A673 (cell line): ENCODE data around the gene SPACA4. TPM values are rescaled to one million over a fixed set of nuclear protein-coding genes. Genes with fewer than 3 reads are reported as not detected.

Experiments
- BruUV-seq: library from RNA; stranded (reverse); fragments of 400-500 nt; replicated peaks from 2 replicates; lab custom pipeline; 2021; lab: Mats Ljungman, UMichigan
- CTCF ChIA-PET: fragments of 300-600 bp; sonication (Branson Sonifier 250); formaldehyde crosslinking; loops from one replicate; lab custom pipeline; 2022; ENCODE audit warnings: antibody characterized with exemption; lab: Charles Lee
- POLR2A ChIA-PET: fragments of 300-600 bp; sonication (Branson Sonifier 250); formaldehyde crosslinking; loops from one replicate; lab custom pipeline; 2022; ENCODE audit warnings: antibody characterized with exemption; ENCODE audit not compliant: low non-redundant PET; lab: Charles Lee
- DNase-seq: peaks from one replicate; pipeline ENCODE4 v3.0.0-alpha.2; 2015; ENCODE audit warnings: low spot score
- H3K27ac ChIP-seq: fragments of 200-600 bp; sonication (generic); 2 replicates; pipeline ENCODE4 v1.5.1; 2016; ENCODE audit warnings: mixed run types, low read depth, mild to moderate bottlenecking, mixed read lengths, antibody characterized with exemption, low read length; ENCODE audit not compliant: poor library complexity, severe bottlenecking
- H3K27me3 ChIP-seq: fragments of 200-600 bp; sonication (generic); replicated peaks from 2 replicates; pipeline ENCODE4 v1.6.1; 2017; ENCODE audit warnings: mixed run types, low read depth, mild to moderate bottlenecking, mixed read lengths, antibody characterized with exemption, low read length; ENCODE audit not compliant: insufficient read depth, poor library complexity
- H3K36me3 ChIP-seq: fragments of 200-600 bp; sonication (generic); 2 replicates; pipeline ENCODE4 v1.6.1; 2016; ENCODE audit warnings: mixed run types, mild to moderate bottlenecking, mixed read lengths, antibody characterized with exemption, low read length; ENCODE audit not compliant: insufficient read depth, poor library complexity, severe bottlenecking
- H3K4me1 ChIP-seq: fragments of 200-600 bp; sonication (generic); 2 replicates; pipeline ENCODE4 v1.6.1; 2017; ENCODE audit warnings: mixed run types, mild to moderate bottlenecking, mixed read lengths, antibody characterized with exemption, low read length; ENCODE audit not compliant: insufficient read depth, poor library complexity, severe bottlenecking
- H3K4me3 ChIP-seq: fragments of 200-600 bp; sonication (generic); 2 replicates; pipeline ENCODE4 v1.5.1; 2016; ENCODE audit warnings: low read depth, mixed run types, mild to moderate bottlenecking, mixed read lengths, low read length; ENCODE audit not compliant: poor library complexity, severe bottlenecking
- H3K9me3 ChIP-seq: fragments of 200-600 bp; sonication (generic); 2 replicates; pipeline ENCODE4 v1.6.1; 2016; ENCODE audit warnings: mixed run types, low read depth, mild to moderate bottlenecking, mixed read lengths, antibody characterized with exemption, low read length; ENCODE audit not compliant: poor library complexity, severe bottlenecking
- EZH2 ChIP-seq: fragments of 200-600 bp; sonication (generic); IDR thresholded peaks from 2 replicates; pipeline ENCODE4 v1.6.1; 2017; ENCODE audit warnings: borderline replicate concordance, low read depth, mild to moderate bottlenecking, mixed read lengths, antibody characterized with exemption, low read length; ENCODE audit not compliant: poor library complexity, severe bottlenecking
- intact Hi-C: fragments of 100-400 bp; cut with micrococcal nuclease; formaldehyde crosslinking; loops from one replicate; pipeline ENCODE4 v1.10.0; 2022; ENCODE audit not compliant: unreplicated experiment
- total RNA-seq: library from RNA; stranded (reverse); gene quantifications from 2 replicates; pipeline ENCODE4 v1.2.3, GENCODE V29; 2021
- TF ChIP-seq, protein P1 (sequence below): fragments of 300-800, 200-600 bp; sonication (generic); conservative IDR thresholded peaks from 2 replicates; pipeline ENCODE4 v1.5.1; 2017; ENCODE audit warnings: low read depth, mild to moderate bottlenecking, antibody characterized with exemption, low read length, moderate library complexity, mixed read lengths

The SPACA4 gene
- total RNA-seq, 1 experiment from 2014 or later, result not detected

GRCh38 chr19:48560095-48560530 lies 46.4 kb upstream of the SPACA4 start:
- no peak for DNase-seq
- H3K4me1 ChIP-seq, result no peaks in the 10 kb centered on the region
- H3K9me3 ChIP-seq, result no peaks in the 10 kb centered on the region
- no peaks in the 10 kb centered on the region for H3K27me3 ChIP-seq
- no peak overlapping the region for H3K27ac ChIP-seq
- H3K36me3 ChIP-seq, result no peaks in the 10 kb centered on the region
- intact Hi-C loops, result no loop called here
- TF ChIP-seq EZH2, result no peak
- TF ChIP-seq, protein P1, sequence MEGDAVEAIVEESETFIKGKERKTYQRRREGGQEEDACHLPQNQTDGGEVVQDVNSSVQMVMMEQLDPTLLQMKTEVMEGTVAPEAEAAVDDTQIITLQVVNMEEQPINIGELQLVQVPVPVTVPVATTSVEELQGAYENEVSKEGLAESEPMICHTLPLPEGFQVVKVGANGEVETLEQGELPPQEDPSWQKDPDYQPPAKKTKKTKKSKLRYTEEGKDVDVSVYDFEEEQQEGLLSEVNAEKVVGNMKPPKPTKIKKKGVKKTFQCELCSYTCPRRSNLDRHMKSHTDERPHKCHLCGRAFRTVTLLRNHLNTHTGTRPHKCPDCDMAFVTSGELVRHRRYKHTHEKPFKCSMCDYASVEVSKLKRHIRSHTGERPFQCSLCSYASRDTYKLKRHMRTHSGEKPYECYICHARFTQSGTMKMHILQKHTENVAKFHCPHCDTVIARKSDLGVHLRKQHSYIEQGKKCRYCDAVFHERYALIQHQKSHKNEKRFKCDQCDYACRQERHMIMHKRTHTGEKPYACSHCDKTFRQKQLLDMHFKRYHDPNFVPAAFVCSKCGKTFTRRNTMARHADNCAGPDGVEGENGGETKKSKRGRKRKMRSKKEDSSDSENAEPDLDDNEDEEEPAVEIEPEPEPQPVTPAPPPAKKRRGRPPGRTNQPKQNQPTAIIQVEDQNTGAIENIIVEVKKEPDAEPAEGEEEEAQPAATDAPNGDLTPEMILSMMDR, result no peak
- no peak overlapping the region for H3K4me3 ChIP-seq
- no TSS peak for BruUV-seq
- ChIA-PET POLR2A (interaction anchor here (0.6 kb wide), 1 partner anchor 59 kb away, joined by 3 read pairs; the partner anchor contains the start of gene RPL18), CTCF (no interaction called here)

GRCh38 chr19:48561412-48561811 lies 45.1 kb upstream of the SPACA4 start:
- Histone ChIP-seq H3K27me3 (no peaks in the 10 kb centered on the region), H3K4me3 (no peak overlapping the region), H3K9me3 (no peaks in the 10 kb centered on the region), H3K4me1 (no peaks in the 10 kb centered on the region), H3K27ac (no peak overlapping the region), H3K36me3 (no peaks in the 10 kb centered on the region)
- ChIA-PET POLR2A (no interaction called here), CTCF (no interaction called here)
- intact Hi-C loops, result no loop called here
- no TSS peak for BruUV-seq
- DNase-seq, result no peak
- TF ChIP-seq, protein P1, result no peak
- TF ChIP-seq EZH2, result no peak

DNA sequence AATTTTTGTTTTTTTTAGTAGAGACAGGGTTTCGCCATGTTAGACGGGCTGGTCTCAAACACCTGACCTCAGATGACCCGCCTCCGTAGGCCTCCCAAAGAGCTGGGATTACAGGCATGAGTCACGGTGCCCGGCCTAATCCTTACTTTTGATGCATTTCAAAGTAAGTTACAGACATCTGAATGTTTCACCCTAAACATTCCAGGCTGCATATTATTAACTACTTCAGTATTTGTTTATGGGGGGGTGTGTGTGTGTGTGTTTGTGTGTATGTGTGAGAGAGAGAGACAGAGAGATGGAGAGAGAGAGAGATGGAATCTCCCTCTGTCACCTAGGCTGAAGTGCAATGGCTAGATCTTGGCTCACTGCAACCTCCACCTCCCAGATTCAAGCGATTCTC lies 41.5 kb upstream of the SPACA4 start:
- no TSS peak for BruUV-seq
- no peaks in the 10 kb centered on the region for H3K9me3 ChIP-seq
- ChIA-PET CTCF (no interaction called here), POLR2A (no interaction called here)
- no peak overlapping the region for H3K27ac ChIP-seq
- no peaks in the 10 kb centered on the region for H3K36me3 ChIP-seq
- no peak overlapping the region for H3K4me3 ChIP-seq
- DNase-seq, result no peak
- no peak for TF ChIP-seq EZH2
- TF ChIP-seq, protein P1, result no peak
- no peaks in the 10 kb centered on the region for H3K27me3 ChIP-seq
- intact Hi-C loops, result no loop called here
- peaks cover 6% of the 10 kb centered on the region for H3K4me1 ChIP-seq
